TTC549 (cell line): ENCODE measurements around the gene TJP3.
"Not testable (repeated sequence)": the region's sequence is repeated elsewhere in the genome, so short reads cannot be mapped to it uniquely, and the experiment has no call there.

Source experiments
- FAIRE-seq: peaks from 2 replicates; lab custom pipeline; 2012; peaks lifted over from hg19 to GRCh38; lab: Jason Lieb, UNC

Gene TJP3

GRCh38 chr19:3708207-3708931 is at the start of gene TJP3:
TSS of gene TJP3 (plus strand) at chr19:3708384. CDS start at chr19:3728433, 20,049 bp downstream.
- no peak for FAIRE-seq

GRCh38 chr19:3658870-3659745 is 49.1 kb upstream of the TJP3 start:
- no peak for FAIRE-seq

- FAIRE-seq: no peak
Observed at GRCh38 chr19:3659746-3660112, 48.5 kb upstream of the TJP3 start.

- FAIRE-seq: no peak
Observed at GRCh38 chr19:3660493-3661219, 47.5 kb upstream of the TJP3 start.

GRCh38 chr19:3661284-3662238 is 46.6 kb upstream of the TJP3 start:
- no peak for FAIRE-seq

GRCh38 chr19:3663838-3664237 is 44.3 kb upstream of the TJP3 start:
- FAIRE-seq: no peak

- no peak for FAIRE-seq
Observed at GRCh38 chr19:3664879-3665642, 43.1 kb upstream of the TJP3 start.

- no peak for FAIRE-seq
Observed at GRCh38 chr19:3665681-3666544, 42.3 kb upstream of the TJP3 start.

- not testable (repeated sequence) for FAIRE-seq
Observed at GRCh38 chr19:3666545-3666856, 41.7 kb upstream of the TJP3 start.

GRCh38 chr19:3667037-3667638 is 41.0 kb upstream of the TJP3 start:
- FAIRE-seq: no peak

GRCh38 chr19:3667766-3668165 is 40.4 kb upstream of the TJP3 start:
- FAIRE-seq: no peak

GRCh38 chr19:3668331-3669081 is 39.7 kb upstream of the TJP3 start:
- FAIRE-seq: no peak

- no peak for FAIRE-seq
Observed at GRCh38 chr19:3669082-3669946, 38.9 kb upstream of the TJP3 start.

- FAIRE-seq: no peak
Observed at GRCh38 chr19:3669947-3670795, 38.0 kb upstream of the TJP3 start.

- no peak for FAIRE-seq
Observed at GRCh38 chr19:3670796-3671679, 37.1 kb upstream of the TJP3 start.
